Right lung (tissue), 5 donors: ENCODE results near the gene AKT1. TPM values are rescaled to one million over a fixed set of nuclear protein-coding genes. Genes with fewer than 3 reads are reported as not detected.

Source experiments
- DNase-seq, 2 donors: peaks; one replicate each; pipeline ENCODE4 v3.0.0-alpha.2; 2013
- polyA plus RNA-seq, 5 donors: library from polyadenylated mRNA; unstranded; fragments of 120-200 nt; gene quantifications; one replicate each; pipeline versions ENCODE4 v1.2.1 to v1.2.3, GENCODE V29; 2013; ENCODE audit warnings: inconsistent platforms in 1 of 5, low replicate concordance in 1 of 5; ENCODE audit not compliant: insufficient read length in 5 of 5, insufficient read depth in 1 of 5

AKT1 gene
- polyA plus RNA-seq, 5 donors, result 124 to 240 (median 138) TPM

DNA sequence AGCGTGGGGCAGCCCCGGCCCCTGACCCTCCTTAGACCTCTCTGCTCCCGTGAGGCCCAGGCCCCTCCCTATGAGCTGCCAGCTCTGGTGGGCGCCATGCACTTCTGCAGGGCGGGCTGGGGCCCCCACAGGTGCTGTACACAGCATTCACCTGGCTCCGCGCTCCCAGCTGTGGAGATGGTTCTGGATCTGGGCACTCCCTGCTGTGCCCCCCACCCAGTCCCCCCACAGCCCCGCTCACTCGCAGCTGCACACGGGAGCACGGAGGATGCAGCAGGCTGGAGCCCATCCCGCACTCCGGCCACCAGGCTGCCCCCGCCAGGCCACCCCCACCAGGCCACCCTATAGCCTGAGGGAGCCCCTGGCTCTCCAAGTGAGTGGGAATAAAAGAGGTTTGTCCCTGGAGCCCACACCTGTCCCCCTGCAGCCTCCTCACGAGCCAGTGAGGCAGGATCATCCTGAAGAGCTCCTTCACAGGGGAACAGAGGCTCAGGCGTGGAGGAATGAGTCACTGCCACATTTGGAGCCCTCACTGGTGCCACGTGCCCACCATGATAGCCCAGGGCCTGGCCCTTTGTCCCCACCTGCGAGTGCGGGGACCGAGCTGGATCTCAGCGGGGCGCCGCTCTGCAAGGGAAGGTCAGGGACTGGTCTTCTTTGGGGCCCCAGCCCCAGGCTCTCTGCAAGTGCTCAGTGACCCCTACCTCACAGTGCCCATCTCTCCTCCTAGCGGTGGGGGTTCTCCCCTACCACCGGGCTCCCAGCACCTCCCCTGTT lies 69.6 kb downstream of the AKT1 start:
- no peak for DNase-seq

DNA sequence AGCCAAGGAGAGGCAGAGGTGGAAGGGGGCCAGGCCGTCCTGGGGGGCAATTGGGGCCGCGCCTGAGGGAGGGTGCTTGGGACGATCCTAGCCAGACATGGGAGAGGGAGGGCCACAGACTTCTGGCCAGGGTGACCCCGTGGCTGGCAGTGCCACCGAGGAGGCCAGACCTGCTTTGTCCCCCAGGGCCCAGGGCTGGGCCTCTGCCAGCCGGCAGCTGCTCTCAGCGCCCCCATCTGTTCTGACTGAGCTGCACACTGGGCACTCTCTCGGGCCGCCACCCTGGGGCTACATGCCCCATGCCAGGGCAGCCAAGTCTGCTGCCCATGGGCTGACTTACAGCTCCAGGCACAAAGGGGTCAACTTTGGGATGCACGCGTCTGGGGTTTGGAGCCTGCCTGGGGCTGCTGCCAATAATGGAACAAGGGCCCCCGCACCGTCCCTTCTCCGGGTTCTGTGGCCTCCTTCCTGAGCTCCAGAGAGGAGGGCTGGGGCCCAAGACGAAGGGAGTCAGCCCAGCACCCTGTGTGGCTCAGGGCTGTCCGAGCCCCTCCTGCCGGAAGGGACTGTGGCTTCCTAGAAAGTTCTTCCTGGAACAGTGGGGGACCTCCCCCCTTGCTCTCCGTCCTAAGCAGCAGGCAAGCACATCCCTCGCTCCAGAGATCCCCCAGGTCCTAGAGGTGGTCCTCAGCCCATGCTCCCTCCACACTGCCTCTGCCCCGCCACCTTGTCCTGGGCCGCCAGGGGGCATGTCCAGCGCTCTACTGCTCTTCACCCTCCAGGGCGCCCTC lies 70.4 kb downstream of the AKT1 start:
- DNase-seq, result no peak

DNA sequence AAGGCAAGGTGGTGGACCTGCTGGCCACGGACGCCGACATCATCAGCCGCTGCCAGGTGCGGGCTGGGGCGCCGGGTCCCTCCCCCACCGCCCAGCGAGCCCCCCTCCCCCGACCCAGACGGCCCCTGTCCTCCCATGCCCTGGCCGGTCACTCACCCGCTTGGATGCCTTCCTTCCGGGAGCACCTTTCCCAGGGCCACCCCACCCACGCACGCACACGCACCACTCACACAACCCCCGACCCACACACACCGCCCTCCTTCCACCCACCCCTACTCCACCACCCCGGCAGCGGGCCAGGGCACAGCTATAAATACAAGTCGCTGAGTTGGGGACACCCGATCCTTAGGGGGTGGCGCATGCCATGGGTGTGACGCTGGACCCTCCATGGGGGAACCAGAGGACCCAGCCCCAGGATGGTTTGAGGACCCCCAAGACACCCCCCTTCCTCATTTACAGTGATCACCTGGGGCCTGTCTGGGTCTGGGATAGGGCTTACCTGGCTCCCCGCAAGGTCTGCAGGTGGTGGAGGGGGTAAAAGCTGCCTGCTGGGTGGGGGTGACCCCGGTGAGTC lies 71.1 kb downstream of the AKT1 start:
- DNase-seq, result peak in 1 of 2 donors; percentile 18

DNA sequence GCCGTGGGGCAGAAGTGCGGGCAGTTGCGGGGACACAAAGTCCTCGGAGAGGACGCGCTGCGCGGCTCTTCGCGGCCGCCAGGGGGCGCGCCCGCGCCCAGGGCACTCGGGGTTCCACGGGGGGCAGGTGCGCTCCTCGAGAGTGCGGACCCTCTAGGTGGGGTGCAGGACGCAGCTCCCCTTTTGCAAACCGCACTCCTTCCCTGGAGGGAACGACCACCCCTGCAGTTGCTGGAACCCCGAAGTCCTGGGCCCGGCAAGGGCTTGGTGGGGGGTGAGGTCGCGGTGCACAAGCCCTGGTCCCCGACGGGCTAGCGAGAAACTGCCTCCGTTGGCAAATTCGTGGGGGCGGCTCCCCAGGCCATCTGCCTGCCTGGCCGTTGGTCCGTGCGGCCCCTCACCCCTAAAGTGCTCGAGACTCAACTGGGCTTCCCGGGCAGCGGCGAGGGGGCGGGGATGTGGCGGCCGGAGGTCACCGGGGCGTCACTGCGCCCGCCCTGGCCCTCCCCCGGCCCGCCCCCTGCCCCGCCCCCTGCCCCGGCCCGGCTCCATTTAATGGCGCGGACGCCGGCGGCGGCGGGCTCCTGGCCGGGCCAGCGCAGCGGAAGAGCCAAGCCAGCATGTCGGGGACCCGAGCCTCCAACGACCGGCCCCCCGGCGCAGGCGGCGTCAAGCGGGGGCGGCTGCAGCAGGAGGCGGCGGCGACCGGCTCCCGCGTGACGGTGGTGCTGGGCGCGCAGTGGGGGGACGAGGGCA lies 71.7 kb downstream of the AKT1 start, which contains the start of gene ADSS1:
ADSS1 (plus strand) TSS at position 579 of the 756 bp plus-strand sequence; CDS start at position 621, 42 bp downstream.
- peak; percentile 41 to 45 for DNase-seq

DNA sequence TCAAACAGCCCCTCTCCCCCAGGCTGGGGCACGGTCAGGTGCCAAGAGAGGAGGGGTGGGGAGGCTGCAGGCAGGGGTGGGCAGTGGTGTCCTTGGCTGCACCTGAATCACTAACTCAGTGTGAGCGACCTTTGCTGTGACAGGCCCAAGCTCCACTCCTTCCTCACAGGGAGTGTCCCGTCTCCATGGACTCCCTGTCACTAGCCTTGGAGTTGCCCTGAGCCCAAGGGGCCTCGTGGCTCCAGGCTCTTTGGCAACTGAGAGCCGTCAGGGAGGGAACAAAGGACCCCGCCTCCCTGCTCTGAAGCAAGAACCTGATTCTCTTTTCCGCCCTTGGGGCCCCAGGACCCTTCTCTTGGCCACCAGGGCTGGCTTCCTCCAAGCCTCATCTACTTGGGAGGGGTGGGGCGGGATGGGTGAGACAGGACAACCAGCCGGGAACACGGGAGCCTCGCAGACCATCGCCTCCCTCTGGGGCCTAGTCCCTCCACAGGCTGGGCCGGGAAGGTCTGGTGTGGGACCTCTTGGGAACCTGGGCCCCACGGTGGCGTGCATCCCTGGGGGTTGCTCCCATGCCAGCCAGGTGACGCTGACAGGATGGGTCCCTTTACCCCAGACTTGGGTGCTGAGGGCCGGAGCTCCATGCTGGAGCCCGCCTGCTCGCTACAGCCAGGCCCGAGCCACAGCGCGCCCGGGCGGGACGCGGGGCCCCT lies 72.5 kb downstream of the AKT1 start:
- DNase-seq, result no peak

DNA sequence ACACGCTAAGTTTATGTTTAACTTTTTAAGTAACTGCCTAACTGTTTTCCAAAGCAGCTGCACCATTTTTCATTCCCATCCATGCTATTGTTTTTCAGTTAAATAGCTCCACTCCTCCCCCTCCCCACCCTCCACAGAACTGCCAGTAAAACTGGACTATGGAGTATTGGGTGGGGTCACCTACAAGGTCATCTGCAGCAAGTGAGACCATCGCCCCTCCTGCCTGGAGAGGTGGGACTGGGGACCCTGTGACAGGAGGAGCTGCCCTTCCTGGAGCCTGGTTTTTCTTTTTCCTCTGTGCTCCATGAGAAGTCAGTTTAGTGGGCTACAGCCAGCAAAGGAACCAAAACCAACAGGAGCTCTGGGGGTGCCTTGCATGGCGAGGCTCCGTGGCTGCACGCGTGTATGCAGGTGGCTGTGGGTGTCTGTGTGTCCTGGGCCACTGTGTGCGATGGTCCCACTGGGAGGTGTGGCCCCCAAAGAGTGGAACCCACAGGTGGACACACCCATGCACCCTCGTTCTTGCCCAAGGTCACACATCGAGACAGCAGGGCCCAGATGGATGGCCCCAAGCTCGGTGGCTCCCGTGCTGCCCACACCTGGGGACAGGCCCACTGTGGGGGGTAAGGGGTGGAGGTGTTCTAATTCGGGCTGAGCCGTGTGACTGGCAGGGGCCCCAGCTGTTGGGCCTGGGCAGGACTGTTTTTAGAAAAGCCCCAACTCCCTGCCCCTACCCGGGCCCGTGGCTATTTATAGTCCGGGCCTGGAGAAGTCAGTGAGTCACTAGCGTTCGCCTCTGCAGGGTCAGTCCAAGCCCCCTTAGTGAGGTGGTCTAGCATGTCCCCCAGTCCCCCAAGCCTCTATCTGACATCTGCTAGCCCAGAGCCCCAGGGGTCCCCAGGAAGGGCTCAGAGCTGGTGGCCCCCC lies 73.8 kb downstream of the AKT1 start:
- no peak for DNase-seq

Other genes starting within 250 kb of the AKT1 start
- gene C14orf180, start 216.0 kb downstream of the AKT1 start, polyA plus RNA-seq, result under 1 TPM in 1 of 5 donors, not detected in 4; 0.47 TPM
- gene TMEM179, start 191.0 kb downstream of the AKT1 start, polyA plus RNA-seq, result 1 to 10 TPM; 1.1 to 1.8 (median 1.4) TPM
- gene INF2, start 106.1 kb downstream of the AKT1 start, polyA plus RNA-seq, result 10 to 100 TPM; 35.6 to 73.2 (median 52.3) TPM
- gene ADSS1, start 71.5 kb downstream of the AKT1 start, polyA plus RNA-seq, result 10 to 100 TPM in 4 of 5 donors, 1 to 10 TPM in 1; 8.9 to 16.3 (median 11.6) TPM
- 100 to 1,000 TPM in 1 of 5 donors, 10 to 100 TPM in 4; 49.3 to 124 (median 71.4) TPM for gene SIVA1, start 42.6 kb downstream of the AKT1 start, polyA plus RNA-seq
- gene ZBTB42, start 5.4 kb upstream of the AKT1 start, polyA plus RNA-seq, result 10 to 100 TPM in 1 of 5 donors, 1 to 10 TPM in 4; 6.1 to 11.9 (median 6.5) TPM
- 10 to 100 TPM in 3 of 5 donors, 1 to 10 TPM in 2; 8.8 to 21.5 (median 11.2) TPM for gene CEP170B, start 69.5 kb upstream of the AKT1 start, polyA plus RNA-seq
- gene PLD4, start 129.1 kb upstream of the AKT1 start, polyA plus RNA-seq, result 1 to 10 TPM; 3.1 to 9.5 (median 4.1) TPM
- 1 to 10 TPM; 1.1 to 3.0 (median 2.3) TPM for gene AHNAK2, start 182.6 kb upstream of the AKT1 start, polyA plus RNA-seq
- gene CLBA1, start 190.0 kb upstream of the AKT1 start, polyA plus RNA-seq, result 10 to 100 TPM; 10.8 to 19.8 (median 14.1) TPM
- gene CDCA4, start 225.3 kb upstream of the AKT1 start, polyA plus RNA-seq, result 10 to 100 TPM; 18.5 to 26.6 (median 23.0) TPM